Prostate gland (tissue), 2 donors: ENCODE results near the gene ANKS1B.

Experiments
- POLR2A ChIP-seq: fragments of 450-650 bp; IDR thresholded peaks from one replicate; pipeline ENCODE4 v1.6.1; 2016; ENCODE audit warnings: antibody characterized with exemption, mild to moderate bottlenecking
- POLR2AphosphoS5 ChIP-seq: sonication (generic); formaldehyde crosslinking; IDR thresholded peaks from one replicate; pipeline ENCODE4 v1.6.1; 2017; ENCODE audit warnings: antibody characterized with exemption
- TF ChIP-seq, protein P1 (sequence below), 4 experiments: fragments of 200-600 bp in 2 of 4; fragments of 450-650 bp in 2 of 4; sonication (generic) in 2 of 4; IDR thresholded peaks; 1 replicate in 3 of 4; 2 replicates in 1 of 4; pipeline ENCODE4 v1.5.1; 2016 to 2019; ENCODE audit warnings: antibody characterized with exemption in 4 of 4, mild to moderate bottlenecking in 2 of 4, moderate library complexity in 2 of 4

DNA sequence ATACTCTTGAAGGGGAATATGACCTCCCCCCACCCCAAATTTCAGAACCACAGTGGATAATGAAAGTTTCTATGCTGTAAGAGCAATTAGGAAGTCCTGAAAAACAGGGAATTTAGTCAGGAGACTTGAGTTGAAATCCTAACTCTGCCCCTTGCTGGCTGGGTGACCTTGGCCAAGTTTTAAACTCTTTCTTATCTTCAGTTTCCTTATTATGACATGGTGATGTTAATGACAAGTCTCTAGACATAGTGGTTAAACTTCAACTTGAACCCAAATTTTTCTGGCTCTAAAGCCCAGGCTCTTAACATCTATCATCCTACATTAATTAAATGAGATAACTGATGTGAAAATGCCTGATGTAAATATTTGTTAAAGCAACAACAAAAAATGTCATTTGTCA, 1013.8 kb downstream of the ANKS1B start:
- TF ChIP-seq POLR2AphosphoS5 (no peak), POLR2A (no peak)
- TF ChIP-seq, protein P1, sequence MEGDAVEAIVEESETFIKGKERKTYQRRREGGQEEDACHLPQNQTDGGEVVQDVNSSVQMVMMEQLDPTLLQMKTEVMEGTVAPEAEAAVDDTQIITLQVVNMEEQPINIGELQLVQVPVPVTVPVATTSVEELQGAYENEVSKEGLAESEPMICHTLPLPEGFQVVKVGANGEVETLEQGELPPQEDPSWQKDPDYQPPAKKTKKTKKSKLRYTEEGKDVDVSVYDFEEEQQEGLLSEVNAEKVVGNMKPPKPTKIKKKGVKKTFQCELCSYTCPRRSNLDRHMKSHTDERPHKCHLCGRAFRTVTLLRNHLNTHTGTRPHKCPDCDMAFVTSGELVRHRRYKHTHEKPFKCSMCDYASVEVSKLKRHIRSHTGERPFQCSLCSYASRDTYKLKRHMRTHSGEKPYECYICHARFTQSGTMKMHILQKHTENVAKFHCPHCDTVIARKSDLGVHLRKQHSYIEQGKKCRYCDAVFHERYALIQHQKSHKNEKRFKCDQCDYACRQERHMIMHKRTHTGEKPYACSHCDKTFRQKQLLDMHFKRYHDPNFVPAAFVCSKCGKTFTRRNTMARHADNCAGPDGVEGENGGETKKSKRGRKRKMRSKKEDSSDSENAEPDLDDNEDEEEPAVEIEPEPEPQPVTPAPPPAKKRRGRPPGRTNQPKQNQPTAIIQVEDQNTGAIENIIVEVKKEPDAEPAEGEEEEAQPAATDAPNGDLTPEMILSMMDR (IDR thresholded peaks at IDR 0.05), result no peak
